ACHN (cell line): ENCODE measurements around the gene HOXC4.
"Not testable (repeated sequence)": the region's sequence is repeated elsewhere in the genome, so short reads cannot be mapped to it uniquely, and the experiment has no call there.

Source experiments
- DNase-seq: peaks from one replicate; pipeline ENCODE4 v3.0.0-alpha.2; 2015
- in situ Hi-C: cut with HindIII; loops from 2 replicates; pipeline ENCODE4 v1.10.0; 2017; ENCODE audit warnings: low sequenced_read_pairs, low pct_ligation_motif_present, low pct_unique_long_range_greater_than_20kb

HOXC4 gene

DNA sequence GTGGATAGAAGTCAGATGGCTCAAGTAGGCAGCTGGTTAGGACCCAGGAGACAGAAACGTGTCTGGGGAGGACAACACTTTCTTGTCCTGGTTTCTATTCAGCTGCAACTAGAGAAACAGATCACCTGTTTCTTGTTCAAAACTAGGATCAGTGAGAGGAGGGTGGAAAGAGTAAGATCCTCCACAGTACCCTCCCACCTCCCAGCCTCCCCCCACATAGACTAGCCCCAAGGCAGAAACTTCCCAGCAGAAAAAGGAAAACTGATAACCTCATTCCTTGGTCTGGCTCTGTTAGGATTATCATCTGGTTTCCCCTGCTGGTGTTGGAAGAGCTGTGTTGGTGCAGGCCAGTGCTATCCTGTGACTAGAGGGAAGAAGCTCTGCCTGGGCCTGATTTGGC lies 50.2 kb downstream of the HOXC4 start:
- DNase-seq, in situ Hi-C loops: not testable (repeated sequence)
